GM12891 (cell line): ENCODE data around the gene CEP72.

ENCODE experiments used
- POLR2A ChIP-seq: IDR thresholded peaks from 2 replicates; pipeline ENCODE4 v1.6.1; 2011; ENCODE audit warnings: low read depth, low read length, control low read depth
- POLR2AphosphoS5 ChIP-seq: IDR thresholded peaks from 2 replicates; pipeline ENCODE4 v1.6.1; 2011; ENCODE audit warnings: low read depth, low read length, control low read depth
- TAF1 ChIP-seq: IDR thresholded peaks from 2 replicates; pipeline ENCODE4 v1.6.1; 2011; ENCODE audit warnings: low read depth, low read length, control low read depth

DNA sequence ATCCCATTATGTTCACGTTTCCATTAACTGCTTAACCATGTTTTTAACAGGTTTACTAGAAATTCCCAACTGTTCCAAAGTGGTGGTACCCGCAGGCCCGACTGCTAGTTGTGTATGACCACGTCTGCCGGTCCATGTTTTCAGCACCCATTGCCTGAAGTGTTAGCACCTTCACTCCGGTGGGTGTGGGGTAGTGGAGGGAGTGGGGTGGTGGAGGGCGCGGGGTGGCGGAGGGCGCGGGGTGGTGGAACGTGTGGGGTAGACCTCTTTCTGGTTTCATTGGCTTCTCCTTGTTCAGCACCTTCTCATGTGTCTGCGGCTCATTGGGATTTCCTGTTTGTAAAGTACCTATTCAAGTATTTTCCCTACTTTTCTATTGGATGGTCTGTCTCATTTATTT is 43.3 kb downstream of the CEP72 start:
- no peak for TF ChIP-seq TAF1
- no peak for TF ChIP-seq POLR2A
- TF ChIP-seq POLR2AphosphoS5 = no peak
